Immature natural killer cell (primary cell): Measurements from ENCODE around the gene EIF3CL. TPM values are rescaled to one million over a fixed set of nuclear protein-coding genes. Genes with fewer than 3 reads are reported as not detected.

ENCODE experiments used
- polyA plus RNA-seq, 3 donors: library from polyadenylated mRNA; unstranded; fragments of 300-500 nt; fragmentation: Illumina TruSeq; gene quantifications; one replicate each; pipeline ENCODE4 v1.2.3, GENCODE V29; 2021

The EIF3CL gene
- polyA plus RNA-seq, 3 donors from 2014 or later, result 9.7 to 31.1 (median 19.0) TPM

Other genes with a start within 250 kb of the EIF3CL start
- gene XPO6, start 191.9 kb downstream of the EIF3CL start, polyA plus RNA-seq, result 10 to 100 TPM; 40.7 to 75.5 (median 42.2) TPM
- 10 to 100 TPM in 1 of 3 donors, 1 to 10 TPM in 2; 5.1 to 14.2 (median 5.1) TPM for gene SBK1, start 111.3 kb downstream of the EIF3CL start, polyA plus RNA-seq
- under 1 TPM in 2 of 3 donors, not detected in 1; 0.12 to 0.19 TPM for gene NPIPB6, start 40.3 kb downstream of the EIF3CL start, polyA plus RNA-seq
- gene NPIPB7, start 68.5 kb upstream of the EIF3CL start, polyA plus RNA-seq, result not detected
- gene CLN3, start 88.2 kb upstream of the EIF3CL start, polyA plus RNA-seq, result 10 to 100 TPM; 18.8 to 52.2 (median 32.2) TPM
- gene APOBR, start 90.8 kb upstream of the EIF3CL start, polyA plus RNA-seq, result 10 to 100 TPM in 1 of 3 donors, 1 to 10 TPM in 1, under 1 TPM in 1; 0.49 to 15.2 (median 2.6) TPM
- gene IL27, start 103.0 kb upstream of the EIF3CL start, polyA plus RNA-seq, result not detected
- gene NUPR1, start 135.1 kb upstream of the EIF3CL start, polyA plus RNA-seq, result not detected
- gene SGF29, start 150.1 kb upstream of the EIF3CL start, polyA plus RNA-seq, result 10 to 100 TPM; 39.7 to 58.8 (median 40.8) TPM
- gene SULT1A2, start 193.2 kb upstream of the EIF3CL start, polyA plus RNA-seq, result under 1 TPM in 1 of 3 donors, not detected in 2; 0.44 TPM
- 1 to 10 TPM; 4.5 to 7.0 (median 6.5) TPM for gene SULT1A1, start 206.2 kb upstream of the EIF3CL start, polyA plus RNA-seq
- not detected for gene NPIPB8, start 234.2 kb upstream of the EIF3CL start, polyA plus RNA-seq